HG02885 (cell line): Measurements from ENCODE around the gene CSRP2.

ENCODE experiments used
- ATAC-seq: cut with Tn5 transposase; IDR thresholded peaks from one replicate; pipeline ENCODE4 v1.9.1; 2021; ENCODE audit warnings: mild to moderate bottlenecking; ENCODE audit not compliant: unreplicated experiment, poor library complexity

The CSRP2 gene

DNA sequence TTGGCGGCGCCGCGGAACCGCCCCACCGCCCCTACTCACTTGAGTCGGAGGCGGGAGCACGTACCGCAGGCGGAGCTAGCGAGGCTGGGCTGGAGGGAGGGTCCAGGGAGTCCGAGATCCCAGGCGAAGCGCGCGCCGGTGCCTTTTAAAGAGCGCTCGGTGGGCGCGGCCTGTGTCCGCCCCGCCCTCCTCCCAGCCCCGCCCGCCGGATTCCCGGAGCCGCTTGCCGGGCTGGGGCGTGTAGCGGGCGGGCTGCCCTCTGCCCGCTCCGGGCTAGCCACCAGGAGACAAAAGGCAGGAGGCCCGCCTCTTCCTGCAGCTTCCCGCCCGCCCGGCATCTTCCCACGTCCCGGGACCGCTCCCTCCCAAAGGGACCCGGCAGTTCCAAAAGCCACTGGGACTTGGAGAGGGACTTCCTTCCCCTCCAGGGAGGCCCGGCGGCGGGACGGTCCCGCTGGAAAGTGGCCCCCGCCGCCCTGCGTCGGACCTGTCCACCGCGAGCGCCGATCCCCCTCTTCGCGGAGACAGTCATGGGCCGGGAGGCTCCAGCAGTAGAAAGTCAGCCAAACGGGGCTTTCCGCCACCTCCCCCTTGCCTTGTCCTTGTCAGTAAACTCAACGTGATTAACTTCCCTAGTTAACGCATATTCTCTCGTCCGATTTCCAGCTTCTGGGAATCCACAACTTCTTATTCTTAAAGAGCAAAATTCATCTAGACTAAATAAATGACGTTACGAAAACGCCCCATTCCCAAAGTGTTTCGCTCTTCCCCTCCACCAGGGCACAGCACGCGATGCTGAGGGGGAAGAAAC lies at the start of gene CSRP2:
TSS of gene CSRP2 (minus strand) at position 121 of the 811 bp plus-strand sequence. CDS start 12,759 bp downstream, outside the sequence.
- peak; percentile 92 for ATAC-seq

- peak; percentile 60 for ATAC-seq
These were observed 48.5 kb upstream of the CSRP2 start for GRCh38 chr12:76927170-76927784.

GRCh38 chr12:76925135-76925534 lies 46.3 kb upstream of the CSRP2 start:
- no peak for ATAC-seq

GRCh38 chr12:76922866-76923265 lies 44.0 kb upstream of the CSRP2 start:
- ATAC-seq: no peak

DNA sequence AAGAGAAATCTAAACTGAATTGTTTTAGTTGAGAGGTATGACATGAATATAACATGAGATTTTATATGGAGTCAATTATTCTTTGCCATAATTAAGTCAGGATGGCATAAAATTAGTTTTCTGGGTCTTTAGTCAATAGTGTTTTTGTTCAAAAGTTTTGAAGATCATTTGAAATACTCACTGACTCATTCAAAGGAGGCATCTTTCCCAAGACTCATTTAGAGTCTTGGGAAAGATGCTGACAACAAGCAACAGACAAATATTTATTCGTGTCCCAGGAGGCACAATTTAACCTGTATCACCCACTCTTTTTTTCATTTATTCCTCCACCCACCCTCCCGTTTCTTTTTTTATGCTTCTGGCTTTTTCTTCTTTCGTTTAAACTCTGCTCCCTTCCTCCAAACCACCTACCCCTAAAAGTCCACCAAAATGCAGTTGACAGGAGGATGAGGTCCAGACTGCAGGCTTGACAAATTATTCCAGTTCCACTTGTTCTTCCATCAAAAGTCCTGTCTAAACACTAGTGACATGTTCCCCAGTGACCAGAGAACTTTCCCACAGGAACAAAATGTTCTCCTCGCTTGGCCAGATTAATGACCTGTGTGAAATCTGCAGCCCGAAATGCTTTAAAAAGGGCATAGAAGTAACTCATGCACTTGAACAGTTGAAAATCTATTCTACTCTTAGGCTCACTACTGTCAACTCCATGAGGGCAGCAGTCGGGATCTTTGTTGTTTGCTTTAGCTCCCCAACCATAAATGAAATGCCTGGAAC lies 43.3 kb upstream of the CSRP2 start:
- ATAC-seq: no peak

DNA sequence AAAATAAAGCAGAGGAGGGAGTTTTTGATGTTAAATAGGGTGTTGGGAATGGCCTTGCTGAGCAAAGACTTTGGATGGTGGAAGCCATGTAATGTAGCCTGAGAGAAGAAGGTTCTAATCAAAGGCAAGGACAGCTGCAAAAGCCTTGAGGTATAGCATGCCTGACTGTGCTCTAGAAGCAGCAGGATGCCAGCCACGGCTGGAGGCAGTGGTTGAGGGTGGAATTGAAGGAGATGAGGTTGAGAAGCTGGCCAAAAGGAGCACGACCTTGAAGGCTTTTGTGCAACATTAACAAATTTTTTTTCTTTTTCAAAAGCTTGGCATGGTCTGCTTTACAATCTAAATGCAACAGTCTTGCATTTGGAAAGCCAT lies 42.3 kb upstream of the CSRP2 start:
- ATAC-seq: no peak

- ATAC-seq: peak; percentile 63
These were observed 41.6 kb upstream of the CSRP2 start for GRCh38 chr12:76920172-76921099.

DNA sequence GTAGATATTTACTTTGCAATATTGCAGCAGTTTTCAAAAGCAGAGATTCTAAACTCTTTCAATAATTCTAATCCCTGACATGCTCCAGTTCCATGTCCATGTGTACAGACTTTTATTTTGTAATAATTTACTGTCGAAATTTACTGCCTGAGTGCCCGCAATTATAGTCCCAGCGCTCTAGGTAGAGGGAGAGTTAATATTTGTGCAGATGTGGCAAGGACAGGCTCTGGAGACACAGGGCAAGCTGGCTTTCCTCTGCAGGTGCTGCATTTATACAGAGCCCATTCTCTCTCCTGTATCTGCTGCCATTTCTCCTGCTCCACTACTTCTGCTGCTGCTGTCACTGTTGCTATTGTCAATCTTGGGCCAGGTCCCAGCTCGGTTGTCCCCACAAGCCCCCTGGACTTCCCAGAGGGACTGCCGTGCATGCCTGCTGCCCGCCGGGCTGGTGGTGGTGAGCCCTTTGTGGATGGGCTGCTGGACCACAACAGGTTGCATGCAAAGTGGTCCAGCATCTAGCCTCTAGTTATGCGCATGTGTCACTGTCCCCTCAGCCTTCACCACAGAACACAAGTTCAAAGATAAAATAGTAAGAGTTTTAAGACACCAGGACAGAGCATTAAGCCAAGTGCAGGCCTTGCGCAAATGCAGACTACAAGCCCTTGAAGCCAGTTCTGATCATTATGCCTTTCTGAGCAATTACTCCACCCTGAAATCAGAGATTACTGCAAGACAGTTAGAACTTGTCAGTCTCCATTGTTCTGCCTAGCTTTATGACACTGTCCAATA lies 40.8 kb upstream of the CSRP2 start:
- no peak for ATAC-seq

GRCh38 chr12:76916170-76916540 lies 37.3 kb upstream of the CSRP2 start:
- ATAC-seq: no peak

GRCh38 chr12:76915361-76916169 lies 36.7 kb upstream of the CSRP2 start:
- ATAC-seq: no peak

DNA sequence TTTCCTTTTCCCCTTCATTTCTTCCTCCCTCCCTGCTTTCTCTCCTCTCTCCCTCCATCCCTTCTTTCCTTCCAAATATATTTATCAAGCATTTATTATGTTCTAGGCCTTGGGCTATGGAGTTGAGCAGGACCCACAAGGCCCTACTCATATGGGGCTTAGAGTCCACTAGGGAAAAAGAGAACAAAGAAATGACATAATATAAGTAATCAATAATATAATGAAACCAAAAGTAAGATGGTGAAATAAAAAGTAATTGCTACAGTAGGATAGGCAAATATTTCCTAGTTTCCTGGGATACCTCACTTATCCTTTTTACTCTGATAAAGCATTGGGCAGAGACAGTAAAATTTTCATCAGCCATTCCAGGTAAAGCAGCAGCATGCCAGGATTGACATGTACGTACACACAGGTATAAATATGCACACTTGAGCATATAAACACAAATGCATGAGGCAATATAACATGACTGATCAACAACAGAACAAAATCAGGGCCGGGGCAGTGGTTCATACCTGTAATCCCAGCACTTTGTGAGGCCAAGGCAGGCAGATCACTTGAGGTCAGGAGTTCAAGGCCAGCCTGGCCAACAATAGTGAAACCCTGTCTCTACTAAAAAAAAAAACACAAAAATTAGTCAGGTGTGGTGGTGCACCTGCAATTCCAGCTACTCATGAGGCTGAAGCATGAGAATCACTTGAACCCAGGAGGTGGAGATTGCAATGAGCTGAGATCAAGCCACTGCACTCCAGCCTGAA lies 35.5 kb upstream of the CSRP2 start:
- no peak for ATAC-seq

GRCh38 chr12:76909290-76909689 lies 30.5 kb upstream of the CSRP2 start:
- ATAC-seq: no peak

GRCh38 chr12:76908303-76909017 lies 29.6 kb upstream of the CSRP2 start:
- ATAC-seq: no peak

- no peak for ATAC-seq
These were observed 23.0 kb upstream of the CSRP2 start for GRCh38 chr12:76901628-76902380.

DNA sequence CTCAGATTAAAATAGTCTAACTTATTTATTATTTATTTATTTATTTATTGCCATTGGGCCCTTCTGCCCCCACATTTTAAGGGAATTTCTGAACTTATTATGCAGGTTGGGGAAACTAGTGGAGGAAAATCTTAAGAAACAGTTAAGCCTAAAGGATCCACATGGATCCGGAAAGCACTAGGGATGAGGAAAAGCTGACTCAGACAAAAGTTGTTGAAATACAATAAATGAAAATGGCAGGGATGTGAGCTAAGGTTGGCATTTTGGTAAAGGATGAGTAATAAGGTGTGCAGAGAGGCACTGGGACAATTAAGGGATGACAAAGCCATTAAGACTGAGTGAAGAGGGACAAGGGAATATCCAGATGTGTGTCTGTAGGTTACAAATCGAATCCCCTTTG lies 20.7 kb upstream of the CSRP2 start:
- no peak for ATAC-seq

DNA sequence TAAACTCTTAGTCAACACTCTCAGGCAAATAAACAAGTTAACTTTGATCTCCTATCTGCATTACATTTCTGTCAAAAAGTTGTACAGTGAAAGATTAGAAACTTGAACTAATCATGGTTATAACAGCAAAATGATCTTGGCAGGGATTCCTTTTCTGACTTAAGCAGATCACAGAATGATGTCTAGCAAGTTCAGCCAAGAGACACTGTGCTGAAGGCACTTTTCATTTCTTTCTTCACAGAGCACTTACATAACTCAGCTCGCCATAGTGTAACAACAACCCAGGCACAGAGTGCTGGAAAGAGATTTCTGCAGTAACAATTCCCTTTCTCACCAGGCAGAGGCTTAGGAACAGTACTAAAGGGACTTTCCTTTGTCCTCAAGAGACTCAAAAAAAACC lies 19.6 kb upstream of the CSRP2 start:
- no peak for ATAC-seq

- ATAC-seq: no peak
These were observed 17.5 kb upstream of the CSRP2 start for GRCh38 chr12:76896274-76896673.
